PFSK-1 (cell line): ENCODE results near the gene TMEM245.

Source experiments
- FOXP2 ChIP-seq: optimal IDR thresholded peaks from 2 replicates; pipeline ENCODE3; 2011; ENCODE audit warnings: borderline replicate concordance, control low read depth, inconsistent platforms; ENCODE audit not compliant: insufficient read depth; ENCODE audit errors: extremely low read length, extremely low read depth
- POLR2AphosphoS5 ChIP-seq: IDR thresholded peaks from 2 replicates; pipeline ENCODE4 v1.6.1; 2012; ENCODE audit warnings: low read depth, mild to moderate bottlenecking, control low read depth, low read length, moderate library complexity
- REST ChIP-seq, 2 experiments: IDR thresholded peaks; 2 replicates each; pipeline versions ENCODE4 v1.6.1 to v1.8.0; 2011 to 2012; ENCODE audit warnings: low read depth in 2 of 2, low read length in 2 of 2, control low read depth in 1 of 2, inconsistent platforms in 1 of 2, mild to moderate bottlenecking in 1 of 2, moderate library complexity in 1 of 2; ENCODE audit not compliant: insufficient read depth in 1 of 2
- SIN3A ChIP-seq: IDR thresholded peaks from 2 replicates; pipeline ENCODE4 v1.6.1; 2012; ENCODE audit warnings: mild to moderate bottlenecking, low read length, moderate library complexity, borderline replicate concordance; ENCODE audit not compliant: insufficient read depth
- TAF1 ChIP-seq: IDR thresholded peaks from 2 replicates; pipeline ENCODE4 v1.6.1; 2012; ENCODE audit warnings: low read length, control low read depth, borderline replicate concordance; ENCODE audit not compliant: insufficient read depth

DNA sequence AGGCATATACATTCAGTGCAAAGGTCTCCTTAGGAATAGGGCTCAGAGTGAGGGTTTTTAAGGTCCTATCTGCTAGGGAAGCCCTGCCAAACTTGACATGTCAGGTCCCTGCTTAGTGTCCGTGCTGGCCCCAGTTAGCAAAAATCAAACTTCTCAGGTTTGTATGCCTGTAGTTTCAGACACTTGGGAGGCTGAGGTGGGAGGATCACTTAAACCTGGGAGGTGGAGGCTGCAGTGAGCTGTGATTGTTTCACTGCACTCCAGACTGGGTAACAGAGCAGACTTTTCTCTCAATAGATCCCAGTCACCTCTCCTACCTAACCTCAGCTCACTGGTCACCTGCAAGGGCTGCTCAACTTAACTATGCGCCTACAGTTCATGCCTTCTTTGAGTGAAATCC is 18.7 kb upstream of the TMEM245 start:
- TF ChIP-seq POLR2AphosphoS5 (no peak), TAF1 (no peak), REST (IDR thresholded peaks at IDR 0.05; ENCODE audit: insufficient read depth in 1 of 2, low read depth in 2 of 2, low read length in 2 of 2) (no peak), SIN3A (no peak), FOXP2 (no peak)
